NCI-H1417 treated with DMSO at 0.1 percent for 48 hours (cell line): ENCODE data around the gene CACNG7.
"Not testable (repeated sequence)": the region's sequence is repeated elsewhere in the genome, so short reads cannot be mapped to it uniquely, and the experiment has no call there.

Experiments used
- DNase-seq: peaks from one replicate; lab custom pipeline; 2025; lab: John Stamatoyannopoulos, UW

Gene CACNG7, protein sequence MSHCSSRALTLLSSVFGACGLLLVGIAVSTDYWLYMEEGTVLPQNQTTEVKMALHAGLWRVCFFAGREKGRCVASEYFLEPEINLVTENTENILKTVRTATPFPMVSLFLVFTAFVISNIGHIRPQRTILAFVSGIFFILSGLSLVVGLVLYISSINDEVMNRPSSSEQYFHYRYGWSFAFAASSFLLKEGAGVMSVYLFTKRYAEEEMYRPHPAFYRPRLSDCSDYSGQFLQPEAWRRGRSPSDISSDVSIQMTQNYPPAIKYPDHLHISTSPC

DNA sequence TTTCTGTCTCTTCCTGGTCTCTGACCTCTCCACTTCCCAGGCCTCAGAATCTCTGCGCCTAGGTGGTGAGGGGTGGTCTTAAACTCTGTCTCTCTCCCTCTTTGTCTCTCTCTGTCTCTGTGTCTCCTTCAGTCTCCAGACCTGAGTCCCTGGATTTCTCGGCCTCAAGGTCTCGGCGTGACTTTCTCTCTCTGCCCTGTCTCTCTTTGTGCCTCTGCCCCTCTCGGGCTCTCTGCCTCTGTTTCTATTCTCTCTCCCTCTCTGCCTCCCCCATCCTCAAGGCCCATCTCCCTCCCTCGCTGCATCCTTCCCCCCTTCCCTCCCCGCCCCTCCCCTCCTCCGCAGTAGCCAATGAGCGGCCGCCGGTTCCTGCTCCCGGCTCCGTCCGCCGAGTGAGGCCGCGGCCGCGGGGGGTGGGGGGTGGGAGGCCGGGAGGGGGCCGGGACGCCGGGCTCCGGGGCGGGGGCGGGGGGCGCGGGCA lies at the start of gene CACNG7:
CACNG7 (plus strand) TSS at position 344 of the 481 bp plus-strand sequence. CDS start 3,554 bp downstream, outside the sequence.
- DNase-seq: no peak

DNA sequence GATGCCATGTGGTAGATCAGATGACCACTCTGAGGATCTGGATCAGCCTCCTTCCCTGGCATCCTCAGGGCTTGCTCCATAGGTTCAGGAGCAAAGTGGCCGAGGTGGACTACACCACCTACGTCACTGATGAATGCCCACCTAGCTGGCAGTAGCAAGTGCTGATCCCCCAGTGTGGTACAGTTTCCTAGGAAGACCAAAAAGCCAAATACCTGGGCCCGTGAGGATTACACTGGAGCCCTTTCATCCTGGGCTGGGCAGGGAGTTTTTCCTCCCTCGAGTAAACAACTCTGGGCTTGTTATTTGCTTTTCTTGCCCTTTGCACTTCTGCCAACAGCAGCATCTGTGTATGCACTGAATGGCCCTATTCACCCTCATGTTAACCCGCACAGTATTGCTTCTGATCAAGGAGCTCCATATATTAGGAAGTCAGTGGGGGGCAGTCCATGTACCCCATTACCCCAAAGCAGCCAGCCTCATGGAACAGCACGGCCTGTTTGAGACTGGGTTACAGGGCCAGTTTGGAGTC lies 44.7 kb upstream of the CACNG7 start:
- DNase-seq: no peak

DNA sequence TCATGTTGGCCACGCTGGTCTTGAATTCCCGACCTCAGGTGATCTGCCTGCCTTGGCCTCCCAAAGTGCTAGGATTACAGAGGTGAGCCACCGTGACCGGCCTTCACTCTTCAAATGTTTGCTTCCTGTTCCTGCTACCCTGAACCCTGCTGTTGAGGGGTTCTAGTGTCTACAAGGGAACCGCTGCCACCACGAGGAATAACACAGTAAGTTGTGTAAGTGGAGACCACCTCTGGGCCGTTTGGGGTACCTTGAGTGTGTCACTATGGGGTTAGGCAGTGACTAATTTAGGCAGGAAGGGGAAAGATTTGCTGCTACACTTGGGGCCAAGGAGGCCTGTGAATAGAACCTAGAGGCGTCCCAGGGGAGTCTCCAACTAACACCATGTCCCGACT lies 43.6 kb upstream of the CACNG7 start:
- DNase-seq: no peak

DNA sequence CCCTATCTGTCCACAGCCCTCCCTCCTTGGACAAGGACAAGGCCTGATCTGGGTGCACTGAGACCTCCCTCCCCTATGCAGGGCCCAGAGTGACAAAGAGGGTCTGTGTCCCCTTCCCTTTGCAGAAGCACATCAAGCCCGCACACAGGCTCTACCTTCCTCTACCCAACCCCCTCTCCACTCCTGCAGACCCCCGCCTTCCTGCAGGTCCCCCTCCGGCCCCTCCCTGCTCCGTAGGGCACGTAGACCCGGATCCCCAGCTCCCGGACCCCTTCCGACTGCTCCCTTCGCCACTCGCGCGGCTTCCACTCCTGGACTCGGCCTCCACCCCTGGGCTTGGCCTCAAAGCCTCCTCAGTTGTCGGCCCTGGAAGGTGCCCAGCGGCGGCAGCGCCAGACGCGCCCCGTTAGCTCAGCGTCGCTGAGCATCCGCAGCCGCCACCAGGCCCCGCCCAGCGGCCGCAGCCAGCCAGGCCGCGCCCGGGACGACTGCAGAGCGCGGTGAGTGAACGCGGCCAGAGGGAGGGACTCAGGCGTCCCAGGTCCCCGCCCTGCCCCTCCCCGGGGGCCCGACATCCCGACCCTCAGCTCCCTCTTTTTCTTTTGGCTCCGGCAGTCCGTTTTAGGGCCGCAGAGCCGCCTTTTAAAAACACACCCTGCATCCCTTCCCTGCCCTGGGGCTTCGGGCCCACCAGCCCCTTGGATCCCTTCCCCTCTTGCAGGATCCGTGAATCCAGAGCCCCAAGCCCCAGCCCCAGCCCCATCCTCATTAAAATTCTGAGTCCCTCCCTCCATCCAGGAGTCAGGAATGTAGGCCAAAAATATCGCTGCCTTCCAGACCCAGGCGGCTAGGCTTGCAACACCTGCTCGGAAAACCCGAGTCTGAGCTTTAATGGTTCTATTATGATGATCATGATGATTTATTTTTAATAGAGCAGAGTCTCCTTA lies 42.9 kb upstream of the CACNG7 start:
- DNase-seq: no peak

DNA sequence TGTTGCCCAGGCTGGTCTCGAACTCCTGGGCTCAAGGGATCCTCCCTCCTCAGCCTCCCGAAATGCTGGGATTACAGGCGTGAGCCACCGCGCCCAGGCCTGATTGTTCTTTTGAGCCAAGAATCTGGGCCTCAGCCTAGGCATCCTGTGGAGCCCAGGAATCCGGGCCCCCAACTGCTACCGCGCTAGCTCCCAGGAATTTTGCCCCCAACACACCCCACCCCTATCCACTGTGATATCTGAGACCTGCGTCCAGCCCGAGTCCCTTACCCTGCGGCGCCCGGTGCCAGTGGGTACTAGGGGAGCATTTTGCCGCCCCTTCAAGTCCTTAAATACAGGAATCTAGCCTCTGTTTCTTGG lies 42.2 kb upstream of the CACNG7 start:
- DNase-seq: no peak

DNA sequence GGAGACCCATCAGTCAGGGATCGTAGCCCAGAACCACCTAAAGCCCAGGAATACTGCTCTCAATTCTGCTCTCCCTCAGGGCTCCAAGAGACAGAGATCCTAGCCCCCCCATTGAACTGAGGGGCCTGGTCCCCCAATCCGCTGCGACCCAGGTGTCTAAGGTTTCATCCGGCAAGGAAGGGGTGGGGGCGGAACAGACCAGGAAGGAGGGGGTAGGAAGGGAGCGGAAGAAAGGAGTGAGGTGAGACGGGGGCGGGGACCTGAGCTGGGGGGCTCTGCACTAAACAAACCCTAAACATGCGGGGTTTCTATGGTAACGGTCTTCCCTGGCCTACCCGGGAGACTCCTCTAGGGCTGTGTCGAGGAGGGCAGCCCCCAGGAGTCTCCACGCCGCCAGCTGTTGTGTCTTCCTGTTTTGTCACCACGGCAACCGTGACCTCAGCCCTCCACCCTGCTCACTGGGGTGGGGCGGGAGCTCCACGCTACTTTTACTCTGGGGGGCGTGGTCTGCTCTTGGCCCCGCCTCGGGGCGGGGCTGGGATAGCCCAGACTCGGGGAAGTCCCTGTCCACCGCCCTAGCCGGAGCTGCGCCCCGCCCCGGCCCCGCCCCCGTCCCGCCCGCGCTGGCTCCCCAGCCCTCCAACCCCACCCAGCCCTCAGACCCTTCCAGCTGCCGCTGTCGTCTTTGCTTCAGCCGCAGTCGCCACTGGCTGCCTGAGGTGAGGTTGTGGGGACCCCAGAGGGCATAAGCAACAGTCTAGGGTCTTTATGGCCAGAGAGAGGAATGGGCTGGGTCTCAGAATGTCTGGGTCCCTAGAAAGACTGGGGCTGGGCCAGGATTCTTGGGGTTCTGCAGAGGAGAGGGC lies 41.6 kb upstream of the CACNG7 start, which contains the start of gene MYADM:
MYADM (plus strand) TSS at position 659 of the 866 bp plus-strand sequence. CDS start 5,647 bp downstream, outside the sequence.
- DNase-seq: no peak

DNA sequence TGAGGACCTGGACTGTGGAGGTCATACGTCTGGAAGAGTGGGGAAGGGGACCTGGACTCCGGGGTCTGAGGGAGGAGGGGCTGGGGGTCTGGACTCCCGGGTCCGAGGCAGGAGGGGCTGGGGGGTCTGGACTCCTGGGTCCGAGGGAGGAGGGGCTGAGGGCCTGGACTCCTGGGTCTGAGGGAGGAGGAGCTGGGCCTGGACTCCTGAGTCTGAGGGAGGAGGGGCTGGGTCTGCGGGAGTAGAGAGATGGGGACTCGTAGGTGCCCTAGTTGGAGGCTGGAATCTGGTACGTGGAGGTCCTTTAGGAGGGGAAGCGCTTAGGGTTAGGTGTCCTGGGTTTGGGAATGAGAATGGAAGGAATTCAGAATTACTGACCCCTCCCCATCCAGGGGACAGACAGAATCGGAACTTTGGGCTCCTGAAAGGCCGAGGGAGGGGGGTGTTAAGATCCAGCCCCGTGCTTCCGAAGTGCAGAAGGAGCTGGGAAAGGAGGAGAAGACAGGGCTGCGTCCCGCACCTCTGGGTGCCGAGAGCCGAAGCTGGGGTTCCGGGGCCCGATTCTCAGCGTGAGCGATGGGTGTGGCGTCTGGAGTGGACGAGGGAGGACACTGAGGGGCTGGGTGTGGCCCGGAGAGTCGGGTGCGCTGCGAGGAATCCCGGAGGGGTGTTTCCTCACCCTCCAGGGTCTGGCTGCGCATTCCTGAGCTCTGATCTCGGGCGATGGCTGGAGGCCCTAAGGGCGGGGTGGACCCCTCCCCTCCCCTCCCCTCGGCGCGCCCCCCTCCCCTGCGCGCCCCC lies 40.8 kb upstream of the CACNG7 start:
- no peak for DNase-seq

DNA sequence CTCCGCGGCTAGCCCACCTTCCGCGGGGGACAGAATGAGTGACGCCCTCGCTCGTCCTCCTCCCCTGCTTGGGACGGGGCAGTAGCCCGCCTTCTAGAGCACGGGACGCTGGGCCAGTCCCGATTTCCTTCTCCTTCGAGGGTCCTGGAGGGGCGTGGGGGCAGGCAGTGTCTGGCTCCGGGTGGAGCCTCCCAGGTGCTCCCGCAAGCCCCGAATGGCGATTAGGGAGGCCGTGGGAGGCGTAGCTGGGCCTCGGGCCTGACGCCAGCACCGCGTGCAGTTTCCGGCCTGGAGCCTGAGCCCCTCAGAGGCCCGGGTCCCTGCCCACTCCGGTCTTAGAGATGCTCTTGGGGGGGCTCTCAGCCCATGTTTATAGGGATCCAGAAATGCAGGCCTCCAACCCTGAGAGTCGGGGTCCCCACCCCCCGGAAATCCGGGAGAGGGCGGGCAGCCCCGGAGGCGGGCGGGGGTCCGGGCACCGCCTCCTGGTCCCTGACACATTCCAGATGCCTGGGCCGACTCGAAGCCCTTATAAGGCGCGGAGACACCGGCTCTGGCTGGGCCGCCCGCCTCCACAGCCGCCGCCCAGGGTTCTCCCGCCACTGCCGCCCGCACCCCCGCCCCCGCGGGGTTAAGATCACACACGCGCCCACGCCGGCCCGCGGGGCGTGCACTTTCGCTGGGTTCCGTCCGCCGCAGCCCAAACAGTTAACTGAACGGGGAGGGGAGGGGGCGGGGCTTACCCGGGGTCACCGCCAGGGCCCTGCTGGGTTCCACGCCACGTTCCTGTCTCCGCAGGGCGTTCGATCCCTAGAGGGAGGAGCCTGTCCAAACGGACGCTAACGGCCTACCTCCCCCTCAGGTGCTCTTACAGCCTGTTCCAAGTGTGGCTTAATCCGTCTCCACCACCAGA lies 39.9 kb upstream of the CACNG7 start:
- no peak for DNase-seq

DNA sequence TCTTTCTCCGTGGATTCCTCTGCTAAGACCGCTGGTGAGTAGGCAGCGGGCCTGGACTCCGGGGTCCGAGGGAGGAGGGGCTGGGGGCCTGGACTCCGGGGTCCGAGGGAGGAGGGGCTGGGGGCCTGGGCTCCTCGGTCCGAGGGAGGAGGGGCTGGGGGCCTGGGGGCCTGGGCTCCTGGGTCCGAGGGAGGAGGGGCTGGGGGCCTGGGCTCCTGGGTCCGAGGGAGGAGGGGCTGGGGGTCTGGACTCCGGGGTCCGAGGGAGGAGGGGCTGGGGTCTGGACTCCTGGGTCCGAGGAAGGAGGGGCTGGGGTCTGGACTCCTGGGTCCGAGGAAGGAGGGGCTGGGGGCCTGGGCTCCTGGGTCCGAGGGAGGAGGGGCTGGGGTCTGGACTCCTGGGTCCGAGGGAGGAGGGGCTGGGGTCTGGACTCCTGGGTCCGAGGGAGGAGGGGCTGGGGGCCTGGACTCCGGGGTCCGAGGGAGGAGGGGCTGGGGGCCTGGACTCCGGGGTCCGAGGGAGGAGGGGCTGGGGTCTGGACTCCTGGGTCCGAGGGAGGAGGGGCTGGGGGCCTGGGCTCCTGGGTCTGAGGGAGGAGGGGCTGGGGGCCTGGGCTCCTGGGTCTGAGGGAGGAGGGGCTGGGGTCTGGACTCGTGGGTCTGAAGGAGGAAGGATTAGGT lies 39.1 kb upstream of the CACNG7 start:
- not testable (repeated sequence) for DNase-seq

DNA sequence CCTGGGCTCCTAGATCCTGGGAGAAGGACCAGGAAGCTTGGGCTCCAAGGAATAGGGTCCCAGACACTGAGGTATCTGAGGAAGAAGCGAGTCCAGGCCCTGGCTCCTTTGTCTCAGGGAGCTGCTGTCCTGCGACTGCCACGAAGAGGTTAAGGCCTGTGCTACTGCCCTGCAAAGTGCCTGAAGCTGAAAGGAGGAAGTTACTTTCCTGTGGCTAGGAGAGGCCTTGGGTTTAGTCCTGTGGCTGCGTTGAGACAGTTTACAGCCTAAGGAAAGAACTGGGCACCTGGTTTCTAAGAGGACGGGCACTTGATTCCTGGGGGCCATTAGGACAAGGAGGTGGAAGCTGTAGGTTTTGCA lies 38.6 kb upstream of the CACNG7 start:
- DNase-seq: no peak

DNA sequence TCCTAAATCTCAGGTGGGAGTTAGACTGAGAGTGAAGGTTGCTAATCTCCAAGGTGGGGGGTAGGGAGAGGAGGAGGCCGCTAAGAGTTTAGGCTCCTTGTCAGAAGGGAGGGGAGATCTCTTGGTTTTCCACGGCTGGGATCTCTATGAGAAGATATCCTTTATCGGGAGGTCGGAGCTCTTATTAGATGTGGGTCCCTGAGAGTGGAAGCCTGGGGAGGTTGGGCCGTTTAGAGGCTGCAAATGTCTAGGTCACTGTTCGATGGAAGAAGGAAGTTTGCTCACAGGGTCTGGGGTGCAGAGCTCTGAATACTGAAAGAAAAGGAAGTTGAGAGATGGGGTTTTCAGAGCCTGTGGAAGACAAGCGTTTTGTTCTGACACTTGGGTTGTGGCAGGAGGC lies 37.6 kb upstream of the CACNG7 start:
- DNase-seq: no peak

DNA sequence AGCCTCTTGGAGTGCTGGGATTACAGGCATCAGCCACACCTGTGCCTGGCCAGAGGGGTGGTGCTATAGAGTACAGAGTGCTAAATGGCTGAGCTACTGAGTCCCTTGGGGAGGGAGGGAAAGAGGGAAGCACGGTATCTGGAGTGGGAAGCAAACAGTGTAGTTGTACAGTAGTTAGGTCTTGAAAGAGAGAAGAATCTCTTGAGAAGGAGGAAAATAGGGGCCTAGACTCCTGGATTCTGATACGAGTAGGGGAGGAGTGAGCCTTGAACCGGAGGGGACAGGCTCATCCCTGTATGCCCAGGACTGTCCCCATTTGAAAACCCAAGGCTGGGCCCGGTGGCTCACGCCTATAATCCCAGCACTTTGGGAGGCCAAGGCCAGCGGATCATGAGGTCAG lies 36.3 kb upstream of the CACNG7 start:
- no peak for DNase-seq

DNA sequence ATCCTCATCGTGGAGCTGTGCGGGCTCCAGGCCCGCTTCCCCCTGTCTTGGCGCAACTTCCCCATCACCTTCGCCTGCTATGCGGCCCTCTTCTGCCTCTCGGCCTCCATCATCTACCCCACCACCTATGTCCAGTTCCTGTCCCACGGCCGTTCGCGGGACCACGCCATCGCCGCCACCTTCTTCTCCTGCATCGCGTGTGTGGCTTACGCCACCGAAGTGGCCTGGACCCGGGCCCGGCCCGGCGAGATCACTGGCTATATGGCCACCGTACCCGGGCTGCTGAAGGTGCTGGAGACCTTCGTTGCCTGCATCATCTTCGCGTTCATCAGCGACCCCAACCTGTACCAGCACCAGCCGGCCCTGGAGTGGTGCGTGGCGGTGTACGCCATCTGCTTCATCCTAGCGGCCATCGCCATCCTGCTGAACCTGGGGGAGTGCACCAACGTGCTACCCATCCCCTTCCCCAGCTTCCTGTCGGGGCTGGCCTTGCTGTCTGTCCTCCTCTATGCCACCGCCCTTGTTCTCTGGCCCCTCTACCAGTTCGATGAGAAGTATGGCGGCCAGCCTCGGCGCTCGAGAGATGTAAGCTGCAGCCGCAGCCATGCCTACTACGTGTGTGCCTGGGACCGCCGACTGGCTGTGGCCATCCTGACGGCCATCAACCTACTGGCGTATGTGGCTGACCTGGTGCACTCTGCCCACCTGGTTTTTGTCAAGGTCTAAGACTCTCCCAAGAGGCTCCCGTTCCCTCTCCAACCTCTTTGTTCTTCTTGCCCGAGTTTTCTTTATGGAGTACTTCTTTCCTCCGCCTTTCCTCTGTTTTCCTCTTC lies 35.1 kb upstream of the CACNG7 start:
- DNase-seq: no peak

DNA sequence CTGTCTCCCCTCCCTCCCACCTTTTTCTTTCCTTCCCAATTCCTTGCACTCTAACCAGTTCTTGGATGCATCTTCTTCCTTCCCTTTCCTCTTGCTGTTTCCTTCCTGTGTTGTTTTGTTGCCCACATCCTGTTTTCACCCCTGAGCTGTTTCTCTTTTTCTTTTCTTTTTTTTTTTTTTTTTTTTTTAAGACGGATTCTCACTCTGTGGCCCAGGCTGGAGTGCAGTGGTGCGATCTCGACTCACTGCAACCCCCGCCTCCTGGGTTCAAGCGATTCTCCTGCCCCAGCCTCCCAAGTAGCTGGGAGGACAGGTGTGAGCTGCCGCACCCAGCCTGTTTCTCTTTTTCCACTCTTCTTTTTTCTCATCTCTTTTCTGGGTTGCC lies 34.5 kb upstream of the CACNG7 start:
- no peak for DNase-seq

DNA sequence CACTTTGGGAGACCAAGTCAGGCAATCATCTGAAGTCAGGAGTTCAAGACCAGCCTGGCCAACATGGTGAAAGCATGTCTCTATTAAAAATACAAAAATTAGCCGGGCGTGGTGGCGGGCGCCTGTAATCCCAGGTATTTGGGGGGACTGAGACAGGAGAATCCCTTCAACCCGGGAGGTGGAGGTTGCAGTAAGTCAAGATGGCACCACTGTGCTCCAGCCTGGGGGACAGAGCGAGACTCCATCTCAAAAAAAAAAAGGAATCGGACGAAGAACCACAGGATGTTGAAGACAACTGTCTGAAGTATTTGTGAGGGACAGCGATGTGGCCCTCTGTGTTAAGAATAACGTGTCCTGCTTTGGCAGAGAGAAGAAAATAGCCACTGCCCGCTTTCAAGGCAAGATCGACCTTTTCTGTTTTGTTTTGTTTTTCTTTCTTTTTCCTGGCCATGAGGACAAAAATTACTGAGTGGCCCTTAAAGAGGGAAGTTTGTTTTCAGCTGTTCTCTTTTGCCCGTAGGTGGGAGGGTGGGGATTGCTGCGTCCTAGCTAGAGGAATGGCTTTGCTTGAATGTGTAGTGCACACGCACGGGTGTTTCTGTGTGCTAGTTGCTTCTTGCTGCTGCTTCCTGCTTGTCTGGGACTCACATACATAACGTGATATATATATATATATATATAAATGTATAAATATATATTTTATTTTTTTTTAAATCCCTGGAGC lies 33.3 kb upstream of the CACNG7 start:
- DNase-seq: no peak

DNA sequence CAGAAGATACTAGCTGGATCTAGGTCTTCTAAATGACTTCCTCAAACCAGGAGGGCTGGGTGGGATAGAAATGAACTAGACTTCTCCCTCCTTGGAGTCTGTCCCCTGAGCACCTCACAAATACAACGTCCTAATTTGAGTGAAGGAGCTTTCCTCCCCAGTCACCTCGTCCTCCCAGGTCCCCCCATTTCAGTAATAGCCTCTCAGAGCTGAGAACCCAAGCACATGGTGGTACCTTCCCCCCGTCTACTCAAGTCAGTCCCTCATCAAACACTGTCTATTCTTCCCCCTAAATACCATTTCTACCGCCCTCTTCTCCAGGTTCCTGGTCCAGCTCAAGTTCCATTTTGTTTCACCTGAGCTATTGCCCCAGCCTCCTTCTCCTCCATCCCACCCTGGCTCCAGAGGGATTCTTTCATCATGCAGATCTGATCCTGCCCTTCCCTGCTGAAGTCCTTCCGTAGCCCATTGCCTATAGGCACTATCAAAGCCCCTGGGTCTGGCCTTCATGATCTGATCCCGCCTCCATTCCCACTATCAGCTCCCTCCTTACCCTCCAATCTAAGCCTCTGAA lies 32.3 kb upstream of the CACNG7 start:
- DNase-seq: no peak

DNA sequence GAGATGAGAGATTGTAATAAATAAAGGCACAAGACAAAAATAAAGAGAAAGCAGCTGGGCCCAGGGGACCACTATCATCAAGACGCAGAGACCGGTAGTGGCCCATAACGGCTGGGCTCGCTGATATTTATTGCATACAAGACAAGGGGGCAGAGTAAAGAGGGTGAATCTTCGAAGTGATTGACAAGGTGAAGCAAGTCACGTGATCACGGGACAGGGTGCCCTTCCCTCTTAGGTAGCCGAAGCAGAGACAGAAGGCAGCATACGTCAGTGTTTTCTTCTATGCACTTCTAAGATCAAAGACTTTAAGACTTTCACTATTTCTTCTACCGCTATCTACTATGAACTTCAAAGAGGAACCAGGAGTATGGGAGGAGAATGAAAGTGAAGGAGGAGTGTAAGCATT lies 31.7 kb upstream of the CACNG7 start:
- no peak for DNase-seq

DNA sequence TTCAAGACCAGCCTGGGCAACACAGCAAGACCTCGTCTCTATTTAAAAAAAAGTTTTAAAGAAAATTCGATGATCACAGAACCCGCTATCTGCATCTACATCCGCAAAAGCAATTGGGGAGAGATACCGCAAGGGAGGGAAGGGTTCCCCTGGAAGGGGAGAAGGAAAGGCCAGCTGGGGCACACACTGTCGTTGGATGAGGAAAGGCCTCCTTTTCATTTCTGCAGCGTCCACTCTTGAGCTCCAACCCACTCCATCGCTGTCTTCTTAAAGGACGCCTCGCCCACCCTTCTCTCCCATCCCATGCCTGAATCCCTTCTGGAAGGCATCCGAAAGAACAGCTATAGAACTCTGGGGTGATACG lies 30.3 kb upstream of the CACNG7 start:
- DNase-seq: no peak
